Breast epithelium (tissue), 4 donors: ENCODE measurements around the gene APOL6. TPM values are rescaled to one million over a fixed set of nuclear protein-coding genes. Genes with fewer than 3 reads are reported as not detected.

Source experiments
- DNase-seq, 2 donors: peaks; one replicate each; pipeline ENCODE4 v3.0.0-alpha.2; 2019; ENCODE audit warnings: low spot score in 2 of 2
- H3K27ac ChIP-seq, 2 donors: fragments of 200-600 bp; sonication (generic) in 1 of 2; one replicate each; pipeline ENCODE4 v1.5.1; 2016 to 2019; ENCODE audit warnings: mild to moderate bottlenecking in 1 of 2
- H3K27me3 ChIP-seq, 2 donors: fragments of 200-600 bp; sonication (generic) in 1 of 2; one replicate each; pipeline versions ENCODE4 v1.5.1 to v1.6.0; 2017 to 2019; ENCODE audit warnings: control low read depth in 1 of 2, mild to moderate bottlenecking in 1 of 2
- H3K36me3 ChIP-seq: fragments of 200-600 bp; one replicate; pipeline ENCODE4 v1.5.1; 2019
- H3K4me1 ChIP-seq, 2 donors: fragments of 200-600 bp; sonication (generic); one replicate each; pipeline ENCODE4 v1.5.1; 2016 to 2019; ENCODE audit warnings: control low read depth in 1 of 2
- H3K4me3 ChIP-seq, 3 donors: fragments of 200-600 bp; sonication (generic); 1 replicate in 2 of 3; 2 replicates in 1 of 3; pipeline ENCODE4 v1.5.1; 2016 to 2019; ENCODE audit warnings: mild to moderate bottlenecking in 3 of 3, moderate library complexity in 2 of 3
- H3K9me3 ChIP-seq, 2 donors: fragments of 200-600 bp; sonication (generic) in 1 of 2; one replicate each; pipeline ENCODE4 v1.5.1; 2016 to 2019; ENCODE audit warnings: control low read depth in 1 of 2
- CTCF ChIP-seq, 3 donors: fragments of 450-650 bp; IDR thresholded peaks; one replicate each; pipeline ENCODE4 v1.5.1; 2016 to 2017; ENCODE audit warnings: antibody characterized with exemption in 3 of 3, mild to moderate bottlenecking in 3 of 3, moderate library complexity in 3 of 3
- POLR2A ChIP-seq: fragments of 450-650 bp; IDR thresholded peaks from one replicate; pipeline ENCODE4 v1.6.1; 2016; ENCODE audit warnings: antibody characterized with exemption, mild to moderate bottlenecking, moderate library complexity
- POLR2AphosphoS5 ChIP-seq, 3 donors: sonication (generic); formaldehyde crosslinking; IDR thresholded peaks; one replicate each; pipeline ENCODE4 v1.6.1; 2017; ENCODE audit warnings: antibody characterized with exemption in 3 of 3
- intact Hi-C: fragments of 100-400 bp; cut with DNase I; formaldehyde crosslinking; loops from one replicate; pipeline ENCODE4 v1.15.1; 2023; ENCODE audit warnings: low total_unique reads
- total RNA-seq, 3 donors: library from RNA; depleted of rRNA; stranded (reverse); fragments of >200 nt; gene quantifications; one replicate each; pipeline ENCODE4 v1.1.0, GENCODE V29; 2016

APOL6 gene
- total RNA-seq, 3 donors from 2014 or later: 21.2 to 59.7 (median 25.6) TPM

GRCh38 chr22:35651085-35651484, 2.8 kb downstream of the APOL6 start:
- intact Hi-C loops: no loop called here
- H3K4me1 ChIP-seq: peaks cover 9 to 15% of the 10 kb centered on the region in 2 donors
- TF ChIP-seq CTCF (IDR thresholded peaks at IDR 0.05) (no peak), POLR2AphosphoS5 (IDR thresholded peaks at IDR 0.05) (no peak), POLR2A (no peak)

GRCh38 chr22:35653824-35654223, 5.6 kb downstream of the APOL6 start:
- TF ChIP-seq POLR2AphosphoS5 (IDR thresholded peaks at IDR 0.05): no peak
- TF ChIP-seq CTCF (IDR thresholded peaks at IDR 0.05): no peak
- no peak for TF ChIP-seq POLR2A
- intact Hi-C loops: no loop called here
- Histone ChIP-seq H3K27ac (no peak overlapping the region), H3K27me3 (no peaks in the 10 kb centered on the region), H3K4me1 (no peaks in the 10 kb centered on the region), H3K36me3 (peaks cover 8% of the 10 kb centered on the region), H3K9me3 (no peaks in the 10 kb centered on the region), H3K4me3 (no peak overlapping the region)
- no peak for DNase-seq

More at GRCh38 chr22:35651085-35651484, 2.8 kb downstream of the APOL6 start:
- DNase-seq: no peak
- Histone ChIP-seq H3K9me3 (no peaks in the 10 kb centered on the region), H3K27me3 (no peaks in the 10 kb centered on the region), H3K4me3 (peak overlapping the region in 1 of 3 donors; percentile 6), H3K27ac (no peak overlapping the region), H3K36me3 (peaks cover 3% of the 10 kb centered on the region)

- H3K36me3 ChIP-seq: peaks cover 8% of the 10 kb centered on the region
Measured at GRCh38 chr22:35656284-35656752, 8.1 kb downstream of the APOL6 start.

GRCh38 chr22:35657571-35658312, 9.5 kb downstream of the APOL6 start:
- intact Hi-C loops: no loop called here
- no peak overlapping the region for H3K27ac ChIP-seq
- no peak overlapping the region for H3K4me3 ChIP-seq

More at GRCh38 chr22:35656284-35656752, 8.1 kb downstream of the APOL6 start:
- H3K27ac ChIP-seq: no peak overlapping the region
- no peaks in the 10 kb centered on the region for H3K4me1 ChIP-seq
- TF ChIP-seq CTCF (IDR thresholded peaks at IDR 0.05) (no peak), POLR2A (no peak), POLR2AphosphoS5 (IDR thresholded peaks at IDR 0.05) (no peak)
- H3K4me3 ChIP-seq: no peak overlapping the region
- intact Hi-C loops: no loop called here
- H3K9me3 ChIP-seq: no peaks in the 10 kb centered on the region
- no peak for DNase-seq
- H3K27me3 ChIP-seq: no peaks in the 10 kb centered on the region

More at GRCh38 chr22:35657571-35658312, 9.5 kb downstream of the APOL6 start:
- no peaks in the 10 kb centered on the region for H3K27me3 ChIP-seq
- DNase-seq: no peak
- TF ChIP-seq POLR2AphosphoS5 (IDR thresholded peaks at IDR 0.05) (no peak), POLR2A (no peak), CTCF (IDR thresholded peaks at IDR 0.05) (no peak)
- H3K36me3 ChIP-seq: peaks cover 8% of the 10 kb centered on the region
- no peaks in the 10 kb centered on the region for H3K9me3 ChIP-seq
- H3K4me1 ChIP-seq: no peaks in the 10 kb centered on the region
